Measurements from ENCODE around the gene HSPA1L. TPM values are rescaled to one million over a fixed set of nuclear protein-coding genes. Genes with fewer than 3 reads are reported as not detected.
A peak's percentile ranks its signal among the peaks of the same experiment; 100 is the strongest.

Gene HSPA1L
- total RNA-seq, 1 donor from 2014 or later: 5.2 TPM

DNA sequence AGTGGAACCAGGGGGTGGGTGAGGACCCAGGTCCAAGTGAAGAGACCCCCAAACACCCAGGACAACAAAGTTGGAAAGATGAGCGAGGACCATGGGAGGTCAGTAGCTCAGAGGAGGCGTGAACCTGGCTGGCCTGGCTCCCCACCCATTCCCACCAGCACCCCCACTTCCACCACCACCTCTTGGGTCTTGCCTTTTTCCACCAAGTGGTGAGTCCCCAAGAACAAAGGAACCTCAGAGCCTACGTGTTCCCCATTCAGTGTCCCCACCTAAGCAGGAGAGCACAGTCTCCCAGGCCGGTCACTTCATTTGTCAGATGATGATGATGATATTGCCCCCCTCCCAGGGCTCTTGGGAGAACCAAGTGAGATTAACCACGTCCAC lies 37.4 kb downstream of the HSPA1L start:
- Histone ChIP-seq H3K4me3 (ENCODE audit: low read length in 3 of 3) (peak overlapping the region in 2 of 3 donors; percentile 71 to 74), H3K27me3 (ENCODE audit: control insufficient read depth in 3 of 3, insufficient read depth in 3 of 3, low read length in 3 of 3) (no peaks in the 10 kb centered on the region), H3K36me3 (ENCODE audit: control insufficient read depth in 3 of 3, insufficient read depth in 3 of 3, low read length in 3 of 3) (peaks cover 35 to 39% (median 36%) of the 10 kb centered on the region in 3 donors), H3K9ac (ENCODE audit: low read depth in 1 of 3, low read length in 3 of 3) (peak overlapping the region; percentile 79 to 86 (median 84)), H3K9me3 (ENCODE audit: control insufficient read depth in 3 of 3, low read length in 3 of 3) (no peaks in the 10 kb centered on the region), H3K27ac (ENCODE audit: low read depth, low read length) (peak overlapping the region; percentile 89), H3K4me1 (ENCODE audit: control insufficient read depth in 3 of 3, insufficient read depth in 3 of 3, low read length in 3 of 3) (peaks cover 13 to 32% (median 27%) of the 10 kb centered on the region in 3 donors)

DNA sequence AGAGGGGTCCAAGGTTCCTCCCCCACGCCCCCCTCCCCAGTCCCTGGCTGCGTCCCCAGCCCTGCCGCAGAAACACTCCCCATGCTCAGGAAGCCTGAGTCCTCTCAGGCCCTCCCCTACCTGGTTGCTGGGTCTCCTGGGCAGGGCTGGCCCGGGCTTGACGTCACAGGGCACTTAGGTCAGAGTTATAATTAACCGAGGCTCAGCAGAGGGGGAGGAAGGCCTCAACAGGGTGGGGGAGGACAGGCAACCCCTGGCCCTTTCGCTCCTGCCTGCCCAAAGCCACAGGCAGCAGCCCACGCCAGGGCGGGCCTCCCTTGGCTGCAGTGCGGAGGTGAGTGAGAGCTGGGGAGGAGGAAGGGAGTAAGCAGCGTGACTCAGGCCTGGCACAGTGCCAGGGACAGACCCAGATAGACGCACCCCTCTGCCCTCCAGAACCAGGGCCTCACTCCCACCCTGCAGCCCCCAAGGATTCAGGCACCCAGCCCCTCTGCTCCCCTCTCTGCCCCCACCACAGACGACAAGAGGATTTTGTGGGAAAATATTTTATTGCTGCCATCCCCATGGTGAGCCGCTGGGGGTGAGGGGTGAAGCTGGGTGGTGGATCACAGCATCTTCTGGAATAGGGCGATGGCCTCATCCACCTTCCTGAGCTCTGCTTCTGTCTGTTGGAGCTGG lies 38.0 kb downstream of the HSPA1L start, which contains the start of gene VWA7:
Gene VWA7, minus strand, starts transcription at position 340 of the 678 bp plus-strand sequence. CDS start 549 bp downstream, outside the sequence.
- H3K9ac ChIP-seq (ENCODE audit: low read depth in 1 of 3, low read length in 3 of 3): peak within 1 kb of the TSS; percentile 79 to 86 (median 84)
- peaks cover 13 to 32% (median 27%) of the 10 kb centered on the region in 3 donors for H3K4me1 ChIP-seq (ENCODE audit: control insufficient read depth in 3 of 3, insufficient read depth in 3 of 3, low read length in 3 of 3)
- peaks cover 29 to 34% (median 33%) of the 10 kb centered on the region in 3 donors for H3K36me3 ChIP-seq (ENCODE audit: control insufficient read depth in 3 of 3, insufficient read depth in 3 of 3, low read length in 3 of 3)
- H3K27ac ChIP-seq (ENCODE audit: low read depth, low read length): peak within 1 kb of the TSS; percentile 89
- no peaks in the 10 kb centered on the region for H3K27me3 ChIP-seq (ENCODE audit: control insufficient read depth in 3 of 3, insufficient read depth in 3 of 3, low read length in 3 of 3)
- H3K4me3 ChIP-seq (ENCODE audit: low read length in 3 of 3): peak within 1 kb of the TSS; percentile 65 to 74 (median 71)
- no peaks in the 10 kb centered on the region for H3K9me3 ChIP-seq (ENCODE audit: control insufficient read depth in 3 of 3, low read length in 3 of 3)

DNA sequence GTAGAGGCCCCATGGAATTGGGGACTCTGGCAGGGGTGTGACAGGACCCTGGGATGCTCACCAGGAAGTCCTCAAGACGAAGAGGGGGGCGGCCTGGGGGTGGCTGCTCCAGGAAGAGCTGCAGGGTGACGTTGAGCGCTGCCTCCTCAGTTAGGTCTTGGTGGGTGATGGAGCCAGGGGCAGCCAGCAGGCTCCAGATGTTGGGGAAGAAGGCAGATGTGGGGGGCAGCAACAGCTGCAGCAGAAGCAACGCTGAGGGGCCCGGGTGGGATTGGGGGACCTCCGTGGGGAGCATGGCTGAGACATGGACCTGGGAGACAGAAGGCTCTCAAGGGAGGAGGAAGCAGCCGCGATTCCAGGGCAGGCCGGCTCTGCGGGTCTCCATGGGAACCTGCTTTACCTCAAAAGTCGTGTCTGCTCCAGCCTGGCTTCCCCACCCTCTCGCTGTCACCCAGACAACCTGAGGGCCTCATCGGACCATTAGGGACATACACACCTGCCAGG lies 38.5 kb downstream of the HSPA1L start:
- peak overlapping the region; percentile 89 for H3K27ac ChIP-seq (ENCODE audit: low read depth, low read length)
- no peaks in the 10 kb centered on the region for H3K27me3 ChIP-seq (ENCODE audit: control insufficient read depth in 3 of 3, insufficient read depth in 3 of 3, low read length in 3 of 3)
- H3K9ac ChIP-seq (ENCODE audit: low read depth in 1 of 3, low read length in 3 of 3): peak overlapping the region; percentile 79 to 86 (median 84)
- H3K4me1 ChIP-seq (ENCODE audit: control insufficient read depth in 3 of 3, insufficient read depth in 3 of 3, low read length in 3 of 3): peaks cover 13 to 32% (median 27%) of the 10 kb centered on the region in 3 donors
- H3K9me3 ChIP-seq (ENCODE audit: control insufficient read depth in 3 of 3, low read length in 3 of 3): no peaks in the 10 kb centered on the region
- H3K36me3 ChIP-seq (ENCODE audit: control insufficient read depth in 3 of 3, insufficient read depth in 3 of 3, low read length in 3 of 3): peaks cover 23 to 31% (median 28%) of the 10 kb centered on the region in 3 donors
- H3K4me3 ChIP-seq (ENCODE audit: low read length in 3 of 3): peak overlapping the region; percentile 65 to 74 (median 71)

DNA sequence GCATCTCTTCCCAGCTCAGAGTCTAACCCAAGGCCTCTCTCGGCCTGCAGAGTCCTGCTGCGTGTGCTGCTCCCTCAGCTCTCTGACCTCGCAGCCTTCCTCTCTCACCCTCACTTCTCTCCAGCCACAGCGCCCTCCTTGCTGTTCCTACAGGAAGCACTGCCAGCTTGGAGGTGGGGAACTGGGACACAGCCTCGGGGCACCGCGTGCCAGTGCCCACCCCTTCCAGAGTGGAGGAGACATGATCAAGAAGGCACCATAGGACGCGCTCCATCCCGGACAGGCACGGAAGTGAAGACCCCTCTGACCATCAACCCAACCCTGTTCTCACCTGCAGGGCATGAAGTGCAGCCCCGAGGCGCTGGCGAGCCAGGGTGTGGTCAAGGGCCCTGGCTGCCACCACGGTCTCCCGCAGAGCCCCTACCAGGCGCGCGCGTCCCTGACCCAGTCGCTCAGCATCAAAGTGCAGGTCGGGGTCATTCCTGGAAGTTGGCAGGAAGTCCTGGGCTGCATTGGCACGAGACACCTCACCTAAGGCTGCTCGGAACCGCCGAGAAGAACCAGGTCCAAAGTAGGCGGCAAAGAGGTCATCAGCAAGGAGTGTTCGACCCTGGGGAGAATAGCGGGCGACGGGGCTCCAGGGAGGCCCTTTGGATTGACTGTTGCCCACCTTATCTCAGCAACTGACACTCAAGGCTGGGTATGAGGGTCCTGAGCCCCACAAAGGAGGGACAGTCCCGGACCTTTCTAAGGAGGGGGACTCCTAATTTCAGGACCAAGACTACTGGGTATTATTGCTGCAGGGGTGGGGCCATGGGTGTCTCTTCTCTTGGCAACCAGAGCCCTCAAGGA lies 39.2 kb downstream of the HSPA1L start:
- H3K36me3 ChIP-seq (ENCODE audit: control insufficient read depth in 3 of 3, insufficient read depth in 3 of 3, low read length in 3 of 3): peaks cover 18 to 24% (median 22%) of the 10 kb centered on the region in 3 donors
- peaks cover 13 to 32% (median 27%) of the 10 kb centered on the region in 3 donors for H3K4me1 ChIP-seq (ENCODE audit: control insufficient read depth in 3 of 3, insufficient read depth in 3 of 3, low read length in 3 of 3)
- H3K9me3 ChIP-seq (ENCODE audit: control insufficient read depth in 3 of 3, low read length in 3 of 3): no peaks in the 10 kb centered on the region
- peak overlapping the region; percentile 89 for H3K27ac ChIP-seq (ENCODE audit: low read depth, low read length)
- H3K9ac ChIP-seq (ENCODE audit: low read depth in 1 of 3, low read length in 3 of 3): peak overlapping the region in 2 of 3 donors; percentile 84 to 86
- H3K4me3 ChIP-seq (ENCODE audit: low read length in 3 of 3): peak overlapping the region in 1 of 3 donors; percentile 71
- H3K27me3 ChIP-seq (ENCODE audit: control insufficient read depth in 3 of 3, insufficient read depth in 3 of 3, low read length in 3 of 3): no peaks in the 10 kb centered on the region

DNA sequence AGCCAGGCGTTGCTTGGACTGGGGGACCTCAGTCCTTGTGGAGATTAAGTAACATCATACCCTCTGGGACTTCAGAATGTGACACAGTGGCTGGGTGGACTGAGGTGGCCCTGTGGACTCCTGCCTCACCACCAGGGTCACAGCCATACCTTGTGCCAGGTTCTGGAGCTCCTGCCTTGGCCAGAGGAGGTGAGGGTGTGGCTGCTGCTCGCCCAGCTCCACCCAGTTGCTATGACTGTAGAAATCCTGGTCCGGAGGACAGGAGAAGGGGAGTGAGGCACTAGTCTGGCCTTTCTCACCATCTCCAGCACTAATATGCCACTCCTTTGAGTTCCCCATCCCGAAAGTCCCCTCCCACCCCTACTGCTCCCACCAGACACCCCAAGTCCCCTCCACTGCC lies 39.9 kb downstream of the HSPA1L start:
- Histone ChIP-seq H3K4me3 (ENCODE audit: low read length in 3 of 3) (no peak overlapping the region), H3K4me1 (ENCODE audit: control insufficient read depth in 3 of 3, insufficient read depth in 3 of 3, low read length in 3 of 3) (peaks cover 13 to 32% (median 27%) of the 10 kb centered on the region in 3 donors), H3K36me3 (ENCODE audit: control insufficient read depth in 3 of 3, insufficient read depth in 3 of 3, low read length in 3 of 3) (peaks cover 12 to 18% (median 15%) of the 10 kb centered on the region in 3 donors), H3K9ac (ENCODE audit: low read depth in 1 of 3, low read length in 3 of 3) (peak overlapping the region in 1 of 3 donors; percentile 33), H3K27ac (ENCODE audit: low read depth, low read length) (peak overlapping the region; percentile 89), H3K9me3 (ENCODE audit: control insufficient read depth in 3 of 3, low read length in 3 of 3) (no peaks in the 10 kb centered on the region), H3K27me3 (ENCODE audit: control insufficient read depth in 3 of 3, insufficient read depth in 3 of 3, low read length in 3 of 3) (no peaks in the 10 kb centered on the region)

DNA sequence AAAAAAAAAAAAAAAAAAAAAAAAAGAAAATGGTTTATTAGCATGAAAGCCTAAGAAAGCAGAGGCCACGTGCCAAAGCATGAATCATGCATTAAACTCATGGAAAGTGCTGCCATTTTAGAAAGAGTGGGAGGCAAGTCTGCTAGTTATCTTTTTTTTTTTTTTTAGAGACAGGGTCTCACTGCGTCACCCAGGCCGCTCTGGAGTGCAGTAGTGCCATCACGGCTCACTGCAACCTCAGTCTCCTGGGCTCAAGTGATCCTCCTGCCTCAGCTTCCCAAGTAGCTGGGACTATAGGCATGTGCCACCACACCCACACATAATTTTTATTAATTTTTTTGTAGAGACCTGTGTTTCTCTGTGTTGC lies 43.1 kb downstream of the HSPA1L start:
- Histone ChIP-seq H3K9ac (ENCODE audit: low read depth in 1 of 3, low read length in 3 of 3) (no peak overlapping the region), H3K36me3 (ENCODE audit: control insufficient read depth in 3 of 3, insufficient read depth in 3 of 3, low read length in 3 of 3) (peaks cover 8 to 13% (median 9%) of the 10 kb centered on the region in 3 donors), H3K27ac (ENCODE audit: low read depth, low read length) (no peak overlapping the region), H3K4me1 (ENCODE audit: control insufficient read depth in 3 of 3, insufficient read depth in 3 of 3, low read length in 3 of 3) (peaks cover 7 to 23% (median 22%) of the 10 kb centered on the region in 3 donors), H3K27me3 (ENCODE audit: control insufficient read depth in 3 of 3, insufficient read depth in 3 of 3, low read length in 3 of 3) (no peaks in the 10 kb centered on the region), H3K9me3 (ENCODE audit: control insufficient read depth in 3 of 3, low read length in 3 of 3) (no peaks in the 10 kb centered on the region), H3K4me3 (ENCODE audit: low read length in 3 of 3) (no peak overlapping the region)

DNA sequence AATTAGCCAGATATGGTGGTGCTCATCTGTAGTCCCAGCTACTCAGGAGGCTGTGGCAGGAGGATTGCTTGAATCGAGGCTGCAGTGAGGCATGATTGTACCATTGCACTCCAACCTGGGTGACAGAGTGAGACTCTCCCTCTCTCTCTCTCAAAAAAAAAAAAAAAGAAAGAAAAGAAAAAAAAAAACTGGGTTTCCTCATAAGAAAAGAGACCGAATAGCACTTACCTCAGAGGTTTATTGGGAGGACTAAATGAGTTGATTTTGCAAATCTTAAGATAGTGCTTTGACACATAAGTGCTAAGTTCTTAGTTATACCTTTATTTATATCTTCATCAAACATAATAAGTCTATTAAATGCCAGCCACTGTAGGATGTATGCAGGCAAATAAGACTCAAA lies 44.2 kb downstream of the HSPA1L start:
- Histone ChIP-seq H3K4me3 (ENCODE audit: low read length in 3 of 3) (no peak overlapping the region), H3K27me3 (ENCODE audit: control insufficient read depth in 3 of 3, insufficient read depth in 3 of 3, low read length in 3 of 3) (no peaks in the 10 kb centered on the region), H3K4me1 (ENCODE audit: control insufficient read depth in 3 of 3, insufficient read depth in 3 of 3, low read length in 3 of 3) (peaks cover 2 to 13% (median 13%) of the 10 kb centered on the region in 3 donors), H3K27ac (ENCODE audit: low read depth, low read length) (no peak overlapping the region), H3K36me3 (ENCODE audit: control insufficient read depth in 3 of 3, insufficient read depth in 3 of 3, low read length in 3 of 3) (peaks cover 12 to 17% (median 14%) of the 10 kb centered on the region in 3 donors), H3K9ac (ENCODE audit: low read depth in 1 of 3, low read length in 3 of 3) (no peak overlapping the region), H3K9me3 (ENCODE audit: control insufficient read depth in 3 of 3, low read length in 3 of 3) (no peaks in the 10 kb centered on the region)

DNA sequence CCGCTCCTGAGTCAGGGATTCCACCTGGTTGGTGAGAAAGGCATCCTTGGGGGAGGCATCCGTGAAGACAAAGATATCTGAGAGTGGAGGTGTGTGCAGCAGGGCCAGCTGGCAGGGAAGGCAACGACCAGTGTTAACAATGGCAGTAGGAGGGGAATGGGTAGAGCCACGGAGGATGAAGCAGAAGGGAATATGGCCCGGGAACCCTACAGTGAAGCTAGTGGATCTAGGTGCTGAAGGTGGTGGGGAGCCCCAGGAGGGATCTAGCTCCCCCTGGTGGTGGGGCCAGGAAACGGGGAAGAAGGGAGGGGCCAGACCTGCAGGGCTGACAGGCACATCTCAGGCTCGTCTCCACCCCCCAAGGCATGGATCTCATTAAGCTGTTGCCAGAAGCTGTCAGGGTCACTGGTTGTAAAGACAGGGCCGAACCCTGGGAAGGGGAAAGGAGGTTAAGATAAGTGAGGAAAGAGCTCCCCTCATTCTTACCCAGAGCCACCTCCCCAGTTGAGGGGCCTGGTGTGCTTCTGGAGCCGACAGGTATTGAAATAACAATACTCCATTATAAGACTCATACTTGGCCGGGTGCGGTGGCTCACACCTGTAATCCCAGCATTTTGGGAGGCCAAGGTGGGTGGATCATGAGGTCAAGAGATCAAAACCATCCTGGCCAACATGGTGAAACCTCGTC lies 45.3 kb downstream of the HSPA1L start:
- Histone ChIP-seq H3K9ac (ENCODE audit: low read depth in 1 of 3, low read length in 3 of 3) (no peak overlapping the region), H3K4me3 (ENCODE audit: low read length in 3 of 3) (no peak overlapping the region), H3K4me1 (ENCODE audit: control insufficient read depth in 3 of 3, insufficient read depth in 3 of 3, low read length in 3 of 3) (peaks cover 2 to 9% (median 8%) of the 10 kb centered on the region in 3 donors), H3K36me3 (ENCODE audit: control insufficient read depth in 3 of 3, insufficient read depth in 3 of 3, low read length in 3 of 3) (peaks cover 12 to 17% (median 16%) of the 10 kb centered on the region in 3 donors), H3K9me3 (ENCODE audit: control insufficient read depth in 3 of 3, low read length in 3 of 3) (no peaks in the 10 kb centered on the region), H3K27me3 (ENCODE audit: control insufficient read depth in 3 of 3, insufficient read depth in 3 of 3, low read length in 3 of 3) (no peaks in the 10 kb centered on the region), H3K27ac (ENCODE audit: low read depth, low read length) (no peak overlapping the region)

DNA sequence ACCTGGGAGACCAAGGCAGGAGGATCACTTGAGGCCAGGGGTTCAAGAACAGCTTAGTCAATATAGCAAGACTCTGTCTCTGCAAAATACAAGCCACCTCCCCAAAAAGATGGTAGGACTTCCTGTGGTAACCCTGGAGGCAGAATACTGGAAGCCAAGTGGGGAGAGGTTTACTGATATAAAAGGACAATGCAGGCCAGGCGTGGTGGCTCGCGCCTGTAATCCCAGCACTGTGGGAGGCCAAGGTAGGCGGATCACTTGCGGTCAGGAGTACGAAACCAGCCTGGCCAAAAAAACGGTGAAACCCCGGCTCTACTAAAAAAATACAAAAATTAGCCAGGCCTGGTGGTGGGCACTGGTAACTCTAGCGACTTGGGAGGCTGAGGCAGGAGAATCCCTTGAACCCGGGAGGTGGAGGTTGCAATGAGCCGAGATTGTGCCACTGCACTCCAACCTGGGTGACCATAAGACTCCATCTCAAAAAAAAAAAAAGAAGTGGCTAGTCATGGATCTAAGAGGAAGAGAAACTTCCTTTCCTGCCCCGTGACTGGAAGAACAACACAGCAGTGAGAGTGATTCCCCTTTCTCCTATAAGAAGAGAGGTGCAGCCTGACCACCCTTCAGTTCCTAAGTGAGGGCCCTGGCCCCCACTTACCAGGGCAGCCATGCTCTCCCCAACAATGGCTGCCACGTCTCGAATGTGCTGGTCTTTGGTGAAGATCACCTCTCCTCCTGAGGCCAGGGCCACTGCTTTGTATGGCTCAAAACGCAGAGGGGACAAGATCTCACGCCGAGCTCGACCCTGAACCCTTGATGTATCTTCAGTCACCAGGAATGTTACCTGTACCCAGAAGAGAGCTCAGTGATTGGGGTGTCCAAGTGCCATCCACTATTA lies 46.5 kb downstream of the HSPA1L start:
- H3K9me3 ChIP-seq (ENCODE audit: control insufficient read depth in 3 of 3, low read length in 3 of 3): no peaks in the 10 kb centered on the region
- peaks cover 12 to 17% (median 16%) of the 10 kb centered on the region in 3 donors for H3K36me3 ChIP-seq (ENCODE audit: control insufficient read depth in 3 of 3, insufficient read depth in 3 of 3, low read length in 3 of 3)
- no peak overlapping the region for H3K9ac ChIP-seq (ENCODE audit: low read depth in 1 of 3, low read length in 3 of 3)
- H3K4me1 ChIP-seq (ENCODE audit: control insufficient read depth in 3 of 3, insufficient read depth in 3 of 3, low read length in 3 of 3): peaks cover 2 to 9% (median 8%) of the 10 kb centered on the region in 3 donors
- no peak overlapping the region for H3K4me3 ChIP-seq (ENCODE audit: low read length in 3 of 3)
- H3K27ac ChIP-seq (ENCODE audit: low read depth, low read length): no peak overlapping the region
- H3K27me3 ChIP-seq (ENCODE audit: control insufficient read depth in 3 of 3, insufficient read depth in 3 of 3, low read length in 3 of 3): no peaks in the 10 kb centered on the region

Data from skeletal muscle tissue (tissue), 4 donors.